Muscle of leg (tissue), 11 donors: ENCODE measurements around the gene C11orf16. TPM values are rescaled to one million over a fixed set of nuclear protein-coding genes. Genes with fewer than 3 reads are reported as not detected.
"Not testable (repeated sequence)": the region's sequence is repeated elsewhere in the genome, so short reads cannot be mapped to it uniquely, and the experiment has no call there.

Source experiments
- DNase-seq: peaks from one replicate; pipeline ENCODE4 v3.0.0; 2013
- H3K27ac ChIP-seq: one replicate; pipeline ENCODE4 v1.5.1; 2013; ENCODE audit warnings: mild to moderate bottlenecking, low read length, control low read depth
- H3K27me3 ChIP-seq: one replicate; pipeline ENCODE4 v1.6.1; 2013; ENCODE audit warnings: low read length; ENCODE audit not compliant: control insufficient read depth, insufficient read depth
- H3K36me3 ChIP-seq: one replicate; pipeline ENCODE4 v1.6.1; 2013; ENCODE audit warnings: low read length; ENCODE audit not compliant: control insufficient read depth, insufficient read depth
- H3K4me1 ChIP-seq: one replicate; pipeline ENCODE4 v1.6.1; 2013; ENCODE audit warnings: low read length; ENCODE audit not compliant: control insufficient read depth, insufficient read depth
- H3K4me3 ChIP-seq: one replicate; pipeline ENCODE4 v1.5.1; 2013; ENCODE audit warnings: low read length, control low read depth
- H3K9me3 ChIP-seq: replicated peaks from 2 replicates; pipeline ENCODE4 v1.6.1; 2013; ENCODE audit warnings: low read depth, low read length; ENCODE audit not compliant: control insufficient read depth
- WGBS: methylation state at CpG from one replicate; pipeline ENCODE4 v1.1.5; 2013; ENCODE audit warnings: missing lambda C conversion rate; ENCODE audit not compliant: insufficient coverage; 5-methylcytosine and 5-hydroxymethylcytosine counted together
- polyA plus RNA-seq, 8 donors: library from polyadenylated mRNA; unstranded; fragments of 120-200 nt; gene quantifications; one replicate each; pipeline versions ENCODE4 v1.2.1 to v1.2.3, GENCODE V29; 2013; ENCODE audit warnings: inconsistent platforms in 1 of 8, low replicate concordance in 1 of 8; ENCODE audit not compliant: insufficient read length in 8 of 8, insufficient read depth in 1 of 8
- total RNA-seq: library from RNA; stranded (reverse); fragments of 120-200 nt; gene quantifications from one replicate; pipeline ENCODE4 v1.2.4, GENCODE V29; 2013

Gene C11orf16
- total and polyA plus RNA-seq, 9 donors, result 0.11 to 0.38 (median 0.13) TPM; not detected in 6

DNA sequence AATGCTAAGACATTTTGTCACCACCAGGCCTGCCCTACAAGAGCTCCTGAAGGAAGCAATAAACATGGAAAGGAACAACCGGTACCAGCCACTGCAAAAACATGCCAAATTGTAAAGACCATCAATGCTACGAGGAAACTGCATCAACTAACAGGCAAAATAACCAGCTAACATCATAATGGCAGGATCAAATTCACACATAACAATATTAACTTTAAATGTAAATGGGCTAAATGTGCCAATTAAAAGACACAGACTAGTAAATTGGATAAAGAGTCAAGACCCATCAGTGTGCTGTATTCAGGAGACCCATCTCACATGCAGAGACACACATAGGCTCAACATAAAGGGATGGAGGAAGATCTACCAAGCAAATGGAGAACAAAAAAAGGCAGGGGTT is 41.6 kb downstream of the C11orf16 start:
- H3K27ac ChIP-seq, H3K9me3 ChIP-seq, H3K27me3 ChIP-seq, H3K4me3 ChIP-seq, DNase-seq, H3K4me1 ChIP-seq, H3K36me3 ChIP-seq: not testable (repeated sequence)
- WGBS, result no CpG with 5 or more reads among the region's 2 CpGs

GRCh38 chr11:8886322-8886721 is 46.4 kb downstream of the C11orf16 start:
- DNase-seq, result no peak
- WGBS, result no CpG with 5 or more reads among the region's 2 CpGs
- Histone ChIP-seq H3K4me3 (no peak overlapping the region), H3K27ac (no peak overlapping the region), H3K27me3 (no peaks in the 10 kb centered on the region), H3K9me3 (no peaks in the 10 kb centered on the region), H3K4me1 (no peaks in the 10 kb centered on the region), H3K36me3 (no peaks in the 10 kb centered on the region)

DNA sequence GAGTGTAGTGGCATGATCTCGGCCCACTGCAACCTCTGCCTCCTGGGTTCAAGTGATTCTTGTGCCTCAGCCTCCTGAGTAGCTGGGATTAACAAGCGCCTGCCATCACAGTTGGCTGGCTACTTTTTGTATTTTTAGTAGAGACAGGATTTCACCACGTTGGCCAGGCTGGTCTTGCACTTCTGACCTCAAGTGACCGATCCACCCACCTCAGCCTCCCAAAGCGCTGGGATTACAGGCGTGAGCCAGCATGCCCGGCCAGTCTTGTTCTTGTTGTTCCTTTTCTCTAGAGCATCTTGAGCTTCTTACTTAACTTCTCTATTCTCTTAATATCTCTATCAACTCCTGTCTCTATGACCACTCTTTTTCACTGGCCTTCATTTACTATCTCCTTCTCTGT is 51.2 kb downstream of the C11orf16 start:
- not testable (repeated sequence) for H3K36me3 ChIP-seq, DNase-seq, H3K27me3 ChIP-seq, H3K4me1 ChIP-seq, H3K4me3 ChIP-seq, H3K27ac ChIP-seq, H3K9me3 ChIP-seq
- 89% methylated on average over 7 of the region's 7 CpGs for WGBS

- DNase-seq, result no peak
- Histone ChIP-seq H3K27me3 (no peaks in the 10 kb centered on the region), H3K36me3 (no peaks in the 10 kb centered on the region), H3K4me1 (no peaks in the 10 kb centered on the region), H3K27ac (no peak overlapping the region), H3K4me3 (no peak overlapping the region), H3K9me3 (no peaks in the 10 kb centered on the region)
- no CpG with 5 or more reads among the region's 2 CpGs for WGBS
Observed at GRCh38 chr11:8878771-8879170, 54.0 kb downstream of the C11orf16 start.

DNA sequence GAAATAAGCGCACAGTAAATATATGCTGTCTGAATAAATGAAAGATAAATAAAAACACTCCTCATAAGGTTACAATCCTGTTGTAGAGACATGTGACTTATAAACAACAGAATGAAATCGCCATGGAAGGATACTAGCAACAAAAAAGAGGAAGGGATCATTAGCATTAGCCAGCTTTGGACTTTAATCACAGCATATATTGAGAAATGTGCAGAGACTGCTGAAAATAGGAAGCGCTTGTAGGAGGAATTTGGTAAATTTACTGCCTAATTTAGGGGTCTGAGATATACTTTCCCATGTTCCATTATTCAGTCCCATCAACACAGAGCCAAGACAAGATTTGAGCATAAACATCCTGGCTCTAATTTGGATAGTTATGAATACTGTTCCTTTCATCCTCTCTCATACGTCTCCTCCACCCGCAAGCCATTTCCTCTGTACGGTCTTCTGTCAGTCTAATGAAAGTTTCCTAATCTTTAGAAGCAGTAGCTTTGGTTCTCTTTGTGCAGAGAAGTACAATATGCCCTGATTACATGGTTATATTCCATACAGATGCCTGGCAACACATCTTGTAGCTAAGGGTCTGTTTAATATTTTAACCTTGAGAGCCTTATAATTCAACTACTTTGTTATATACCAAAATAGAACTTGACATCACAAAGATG is 58.9 kb downstream of the C11orf16 start:
- no CpG with 5 or more reads among the region's 6 CpGs for WGBS
- no peaks in the 10 kb centered on the region for H3K27me3 ChIP-seq

DNA sequence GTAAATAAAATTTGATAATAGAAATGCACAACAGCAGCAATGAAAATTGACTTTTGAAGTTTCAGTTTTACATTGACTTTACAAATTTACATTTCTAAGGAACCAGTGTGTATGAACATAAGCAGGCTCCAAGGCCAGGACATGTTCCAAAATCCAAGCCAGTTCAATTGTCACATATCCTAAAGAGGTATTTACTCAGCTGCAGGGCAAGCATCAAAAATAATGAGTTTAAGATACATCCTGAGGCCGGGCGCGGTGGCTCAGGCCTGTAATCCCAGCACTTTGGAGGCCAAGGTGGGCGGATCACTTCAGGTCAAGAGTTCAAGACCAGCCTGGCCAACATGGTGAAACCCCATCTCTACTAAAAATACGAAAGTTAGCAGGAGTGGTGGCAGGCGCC is 60.8 kb downstream of the C11orf16 start:
- no peaks in the 10 kb centered on the region for H3K9me3 ChIP-seq
- peak; percentile 70 for DNase-seq
- WGBS, result 6% methylated on average over 3 of the region's 6 CpGs
- H3K27ac ChIP-seq, result peak overlapping the region; percentile 94
- H3K4me1 ChIP-seq, result peaks cover 15% of the 10 kb centered on the region
- H3K36me3 ChIP-seq, result no peaks in the 10 kb centered on the region
- no peak overlapping the region for H3K4me3 ChIP-seq
- no peaks in the 10 kb centered on the region for H3K27me3 ChIP-seq

More for the DNA sequence above, 58.9 kb downstream of the C11orf16 start:
- H3K4me3 ChIP-seq, result no peak overlapping the region
- H3K27ac ChIP-seq, result peak overlapping the region; percentile 25
- no peaks in the 10 kb centered on the region for H3K9me3 ChIP-seq
- H3K36me3 ChIP-seq, result no peaks in the 10 kb centered on the region
- peaks cover 15% of the 10 kb centered on the region for H3K4me1 ChIP-seq
- no peak for DNase-seq

GRCh38 chr11:8871171-8871775 is 61.5 kb downstream of the C11orf16 start:
- peak; percentile 98 for DNase-seq
- peak overlapping the region; percentile 94 for H3K27ac ChIP-seq
- peak overlapping the region; percentile 62 for H3K4me3 ChIP-seq
- H3K4me1 ChIP-seq, result peaks cover 15% of the 10 kb centered on the region
- H3K36me3 ChIP-seq, result no peaks in the 10 kb centered on the region
- WGBS, result 0% methylated on average over 6 of the region's 27 CpGs
- no peaks in the 10 kb centered on the region for H3K9me3 ChIP-seq
- no peaks in the 10 kb centered on the region for H3K27me3 ChIP-seq

DNA sequence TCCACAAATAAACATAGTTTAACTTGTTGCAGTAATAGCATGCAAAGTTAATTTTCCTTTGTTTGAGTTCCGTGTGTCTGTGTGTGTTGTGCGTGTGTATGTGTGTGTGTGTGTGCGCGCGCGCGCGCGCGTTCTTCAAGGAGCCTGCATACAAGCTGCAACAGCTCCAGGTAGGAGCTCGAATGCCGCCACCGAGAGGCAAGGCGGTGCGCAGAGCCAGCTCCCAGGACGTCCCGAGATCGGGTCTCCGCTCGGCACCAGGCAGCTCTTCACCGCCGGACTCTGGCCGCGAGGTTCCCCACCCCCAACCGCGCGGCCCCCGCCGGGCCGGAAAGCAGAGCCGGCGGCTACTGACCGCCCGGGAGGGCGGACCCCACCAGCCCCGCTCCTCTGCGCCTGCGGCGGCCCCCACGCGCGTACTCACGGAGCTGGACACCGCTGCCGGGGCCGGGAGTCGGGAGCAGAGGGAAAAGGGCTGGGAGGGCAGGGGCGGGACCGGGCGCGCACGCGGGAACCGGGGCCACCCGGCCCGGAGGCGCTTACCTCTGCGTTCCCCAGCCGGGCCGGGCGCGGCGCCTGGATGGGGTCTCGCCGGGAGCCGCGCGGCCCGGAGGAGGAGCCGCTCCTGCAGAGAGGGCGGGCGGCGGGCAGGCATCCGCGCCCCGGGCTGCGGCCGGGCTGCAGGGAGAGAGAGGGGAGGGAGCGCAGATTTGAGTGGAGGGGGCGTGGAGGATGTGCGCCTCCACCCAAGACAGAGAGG is 62.2 kb downstream of the C11orf16 start:
- under 1% methylated on average over 66 of the region's 81 CpGs for WGBS
- Histone ChIP-seq H3K4me1 (peaks cover 15% of the 10 kb centered on the region), H3K4me3 (peak overlapping the region; percentile 62)

More for the DNA sequence above, 62.2 kb downstream of the C11orf16 start:
- H3K9me3 ChIP-seq, result no peaks in the 10 kb centered on the region
- DNase-seq, result peak; percentile 95
- H3K27ac ChIP-seq, result peak overlapping the region; percentile 94
- H3K36me3 ChIP-seq, result no peaks in the 10 kb centered on the region
- no peaks in the 10 kb centered on the region for H3K27me3 ChIP-seq
